GM19455 (cell line): ENCODE results near the gene LIMD2.

Experiments used
- ATAC-seq: cut with Tn5 transposase; IDR thresholded peaks from one replicate; pipeline ENCODE4 v1.9.1; 2021; ENCODE audit not compliant: unreplicated experiment

LIMD2 gene

DNA sequence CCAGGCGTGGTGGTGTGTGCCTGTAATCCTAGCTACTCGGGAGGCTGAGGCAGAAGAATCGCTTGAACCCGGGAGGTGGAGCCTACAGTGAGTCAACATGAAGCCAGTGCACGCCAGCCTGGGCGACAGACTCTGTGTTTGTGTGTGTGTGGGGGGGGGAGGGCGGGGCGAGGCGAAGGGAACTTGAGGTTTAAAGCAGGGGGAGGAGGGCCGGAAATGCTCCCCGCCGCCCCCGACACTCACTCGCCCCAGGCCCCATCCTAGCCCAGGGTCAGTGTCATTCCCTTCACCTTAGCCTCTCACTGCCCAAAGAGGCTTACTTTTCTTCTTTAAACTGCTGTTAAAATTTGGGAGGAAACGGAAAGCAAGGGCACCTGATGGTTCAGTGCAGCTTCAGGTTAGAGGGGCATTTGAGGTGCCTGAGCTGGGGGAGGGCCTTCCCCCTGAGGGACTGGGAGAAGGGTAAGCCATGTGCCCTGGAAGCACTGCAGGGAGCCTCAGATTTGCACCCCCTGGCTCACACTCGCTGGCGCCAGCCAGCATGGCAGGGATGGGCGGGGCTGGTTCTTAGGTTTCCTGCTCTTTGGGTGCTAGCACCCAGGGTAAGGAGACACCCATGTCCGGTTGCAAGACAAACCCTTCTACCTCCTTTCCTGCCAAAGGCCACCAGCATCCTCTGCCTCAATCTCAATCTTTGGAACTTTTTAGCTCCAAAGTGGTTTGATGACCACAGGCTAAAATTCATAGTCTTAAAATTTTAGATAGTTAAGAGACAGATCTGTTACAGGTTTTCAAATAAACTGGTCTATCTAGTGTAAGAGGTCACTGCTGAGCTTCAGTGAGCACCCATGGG lies 2.2 kb upstream of the LIMD2 start:
- no peak for ATAC-seq

DNA sequence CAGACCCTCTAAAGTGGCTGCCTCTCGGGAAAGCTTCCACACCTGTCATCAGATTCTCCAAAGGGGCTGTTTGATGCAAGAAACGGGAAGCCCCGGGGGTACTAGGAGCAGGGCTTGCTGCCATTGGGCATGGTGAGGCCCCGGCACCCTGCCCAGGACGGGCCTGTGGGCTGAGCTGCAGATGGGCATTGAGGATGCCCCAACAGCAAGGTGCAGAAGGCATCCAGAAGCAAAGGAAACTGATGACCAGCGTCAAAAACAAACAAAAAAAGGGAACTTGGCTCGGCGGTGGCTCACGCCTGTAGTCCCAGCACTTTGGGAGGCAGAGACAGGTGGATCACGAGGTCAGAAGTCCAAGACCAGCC lies 1.5 kb upstream of the LIMD2 start:
- ATAC-seq: no peak

DNA sequence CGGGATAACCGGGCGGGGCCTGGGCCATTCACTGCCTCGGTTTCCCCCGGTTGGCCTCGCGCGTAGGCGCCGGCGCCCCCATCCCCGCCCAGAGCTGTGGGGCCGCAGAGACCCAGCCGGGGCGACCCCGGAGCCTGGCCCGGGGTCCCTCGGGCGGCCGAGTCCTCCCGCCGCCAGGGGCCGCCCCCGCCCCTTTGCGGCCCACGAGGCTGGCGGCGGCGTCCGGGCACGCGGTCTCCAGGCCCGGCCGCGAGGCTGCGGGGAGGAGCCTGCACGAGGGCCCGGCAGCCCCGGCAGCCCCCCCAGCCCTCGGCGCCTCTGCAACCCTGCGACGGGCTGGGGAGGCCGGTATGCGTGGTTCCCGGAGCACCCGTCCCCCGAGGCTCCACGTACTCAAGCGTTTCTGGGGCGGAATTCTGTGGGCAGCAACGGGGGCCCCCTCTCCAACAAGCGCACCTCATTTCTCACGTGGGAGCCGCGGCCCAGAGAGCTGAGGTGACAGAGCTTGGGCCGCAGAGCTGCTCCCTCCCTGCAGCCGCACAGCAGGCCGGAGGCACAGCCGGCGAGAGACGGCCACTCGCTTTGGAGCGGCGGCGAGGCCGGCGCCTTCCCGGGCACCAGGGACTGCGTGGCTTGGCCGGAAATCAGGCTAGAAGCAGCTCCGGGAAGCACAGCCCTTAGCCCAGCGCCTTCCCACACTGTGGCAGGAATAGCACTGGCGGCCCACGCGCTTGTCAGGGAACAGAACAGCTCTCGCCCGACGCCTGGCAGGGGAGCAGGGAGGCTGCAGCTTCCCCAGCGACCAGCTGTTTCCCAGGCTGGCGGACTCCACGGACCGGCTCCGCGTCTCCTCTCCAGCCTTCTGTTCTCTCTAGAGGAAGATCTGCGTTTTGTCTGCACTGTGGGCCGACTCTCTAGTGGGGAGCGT lies 867 bp upstream of the LIMD2 start:
- no peak for ATAC-seq

DNA sequence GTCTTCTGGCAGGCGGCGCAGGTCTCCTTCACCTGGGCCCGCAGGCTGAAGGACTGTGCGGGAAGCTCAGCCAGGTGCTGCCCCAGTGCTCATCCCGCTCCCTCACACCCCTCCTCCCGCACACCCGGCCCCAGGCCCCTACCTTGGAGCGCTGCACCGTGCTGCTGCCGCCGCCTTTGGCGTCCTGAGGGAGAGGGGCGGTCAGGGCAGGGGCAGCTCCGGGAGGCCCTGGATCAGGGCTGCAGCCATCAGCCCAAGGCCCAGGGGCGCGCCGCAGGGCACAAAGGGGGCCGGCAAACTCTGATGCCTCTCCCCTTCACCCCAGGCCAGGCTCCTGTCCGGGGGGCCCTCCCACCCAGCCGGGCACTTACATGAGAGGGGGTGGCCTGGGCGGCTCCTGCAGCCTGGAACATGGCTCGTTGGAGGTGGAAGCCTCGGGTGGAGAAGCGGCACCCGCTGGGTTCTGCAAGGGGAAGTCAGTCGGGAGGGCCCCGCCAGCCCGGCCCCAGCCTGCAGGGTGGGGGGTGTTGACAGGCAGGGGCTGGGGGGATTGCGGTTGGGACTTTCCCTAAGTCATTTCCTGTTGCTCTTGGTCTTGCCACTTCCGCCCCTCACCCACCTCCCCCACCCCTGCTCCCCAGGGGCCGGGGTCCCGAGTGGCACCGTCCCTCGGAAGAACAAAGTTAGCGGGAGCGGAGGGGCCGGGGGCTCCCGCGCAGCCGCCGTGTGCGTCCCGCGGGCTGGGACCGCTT lies 863 bp downstream of the LIMD2 start:
- ATAC-seq: peak; percentile 27

DNA sequence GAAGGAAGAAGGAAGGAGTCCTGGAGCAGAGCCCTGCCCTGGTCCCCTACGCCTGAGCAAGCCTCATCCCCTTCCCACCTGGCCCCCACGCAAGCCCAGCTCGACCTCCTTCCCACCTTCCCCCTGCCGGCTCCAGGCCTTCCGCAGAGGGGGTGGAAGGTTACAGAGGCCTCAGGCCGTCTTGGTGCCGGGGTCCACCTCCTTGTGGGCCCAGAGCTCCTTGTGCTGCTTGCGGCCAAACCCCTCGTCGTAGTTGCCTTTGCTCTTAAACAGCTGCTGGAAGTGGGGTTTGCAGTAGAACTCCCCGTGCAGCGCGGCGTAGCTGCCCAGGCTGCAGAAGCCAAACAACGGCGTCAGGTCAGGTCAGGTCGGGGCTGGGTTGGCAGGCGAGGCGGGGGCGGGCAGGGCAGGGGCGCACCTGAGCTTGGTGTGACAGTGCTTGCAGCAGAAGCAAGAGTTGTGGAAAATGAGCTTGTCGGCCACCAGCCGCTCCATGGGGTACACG lies 1.5 kb downstream of the LIMD2 start:
- ATAC-seq: no peak

DNA sequence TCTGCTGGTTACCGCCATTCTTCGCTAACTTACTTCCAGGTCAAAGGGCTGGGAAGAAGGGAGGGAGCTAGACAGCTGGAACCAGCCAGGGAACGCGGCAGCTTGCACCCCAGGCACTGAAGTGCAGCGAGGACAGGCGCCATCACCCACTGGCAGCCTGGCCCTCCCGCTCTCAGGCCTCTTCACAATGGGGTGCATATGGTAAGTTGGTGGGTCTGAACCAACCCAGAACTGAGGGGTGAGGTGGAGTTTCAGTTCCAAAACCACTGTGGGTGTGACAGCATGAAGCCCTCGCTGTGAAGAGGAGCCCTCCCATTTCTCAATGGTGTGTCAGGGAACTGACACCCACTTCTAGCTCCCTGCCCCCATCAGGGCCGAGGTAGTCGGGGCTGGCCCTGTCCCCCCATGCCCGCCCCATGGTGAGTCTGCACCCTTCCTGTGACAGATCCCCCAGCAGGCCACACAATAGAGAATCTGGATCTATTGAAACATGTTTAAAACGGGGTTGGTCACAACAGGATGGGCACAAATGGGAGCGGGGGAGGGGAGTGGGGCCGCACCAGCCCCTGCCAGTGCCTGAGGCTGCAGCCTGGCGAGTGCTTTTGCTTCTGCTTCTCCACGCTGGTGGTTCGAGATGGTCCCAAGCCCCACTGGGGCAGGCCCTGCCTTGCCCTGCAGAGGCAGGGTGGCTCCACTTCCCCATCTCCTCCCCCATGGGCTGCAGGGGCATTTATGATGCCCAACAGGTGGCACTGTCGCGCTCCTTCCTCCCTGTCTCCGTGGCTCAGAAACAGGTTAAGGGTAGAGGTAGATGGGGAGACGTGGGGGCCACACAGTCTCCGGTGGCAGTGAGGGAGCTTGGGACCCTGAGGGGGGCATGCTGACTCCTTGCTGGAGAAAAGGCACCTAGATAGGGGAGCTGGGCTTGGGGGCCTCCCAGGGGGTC lies 2.3 kb downstream of the LIMD2 start:
- ATAC-seq: peak; percentile 29

DNA sequence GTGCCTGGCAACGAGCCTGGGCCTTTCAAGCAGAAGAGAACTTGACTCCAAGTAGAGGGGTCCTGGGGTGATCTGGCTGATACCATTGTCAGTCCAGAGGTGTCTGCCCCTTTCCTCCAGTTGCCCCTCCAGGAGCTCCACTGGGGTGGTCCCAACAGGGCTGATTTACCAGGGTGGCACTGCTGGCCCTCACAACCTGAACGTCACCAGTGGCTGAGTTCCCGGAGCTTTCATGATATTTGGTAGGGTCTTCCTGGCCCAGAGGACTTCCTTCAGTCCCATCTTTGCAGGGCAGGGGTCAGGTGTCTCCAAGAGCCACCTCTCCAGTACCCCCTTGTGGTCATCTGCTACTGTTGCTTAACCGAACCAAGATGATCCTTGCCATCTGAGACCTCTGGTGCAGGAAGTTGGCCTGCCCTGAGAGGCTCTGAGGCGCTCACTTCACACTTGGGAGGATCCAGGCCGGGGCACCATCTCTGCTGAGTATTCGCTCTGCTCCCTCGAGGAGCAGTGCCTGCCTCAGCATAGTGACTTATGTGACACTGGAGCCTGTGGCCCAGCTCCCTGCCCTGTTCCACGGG lies 3.5 kb downstream of the LIMD2 start:
- ATAC-seq: no peak

DNA sequence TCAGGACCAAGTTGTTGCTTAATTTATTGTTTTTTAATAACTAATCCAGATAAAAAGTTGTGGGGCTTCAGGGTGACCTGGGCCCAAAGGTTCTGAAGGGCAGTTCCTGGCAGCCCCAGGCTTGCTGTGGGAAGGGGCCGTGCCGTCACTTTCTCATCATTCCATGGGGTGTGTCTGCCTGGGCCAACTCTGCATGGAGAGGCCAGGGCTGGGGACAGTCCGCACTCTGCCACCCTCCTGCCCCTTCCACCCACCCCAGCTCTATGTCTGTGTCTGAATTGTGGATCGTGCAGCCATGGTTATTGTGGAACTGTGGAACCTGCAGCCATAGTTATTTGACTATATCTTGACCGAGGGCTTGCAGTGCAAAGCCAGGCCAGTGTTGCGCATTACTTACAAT lies 4.0 kb downstream of the LIMD2 start:
- no peak for ATAC-seq

DNA sequence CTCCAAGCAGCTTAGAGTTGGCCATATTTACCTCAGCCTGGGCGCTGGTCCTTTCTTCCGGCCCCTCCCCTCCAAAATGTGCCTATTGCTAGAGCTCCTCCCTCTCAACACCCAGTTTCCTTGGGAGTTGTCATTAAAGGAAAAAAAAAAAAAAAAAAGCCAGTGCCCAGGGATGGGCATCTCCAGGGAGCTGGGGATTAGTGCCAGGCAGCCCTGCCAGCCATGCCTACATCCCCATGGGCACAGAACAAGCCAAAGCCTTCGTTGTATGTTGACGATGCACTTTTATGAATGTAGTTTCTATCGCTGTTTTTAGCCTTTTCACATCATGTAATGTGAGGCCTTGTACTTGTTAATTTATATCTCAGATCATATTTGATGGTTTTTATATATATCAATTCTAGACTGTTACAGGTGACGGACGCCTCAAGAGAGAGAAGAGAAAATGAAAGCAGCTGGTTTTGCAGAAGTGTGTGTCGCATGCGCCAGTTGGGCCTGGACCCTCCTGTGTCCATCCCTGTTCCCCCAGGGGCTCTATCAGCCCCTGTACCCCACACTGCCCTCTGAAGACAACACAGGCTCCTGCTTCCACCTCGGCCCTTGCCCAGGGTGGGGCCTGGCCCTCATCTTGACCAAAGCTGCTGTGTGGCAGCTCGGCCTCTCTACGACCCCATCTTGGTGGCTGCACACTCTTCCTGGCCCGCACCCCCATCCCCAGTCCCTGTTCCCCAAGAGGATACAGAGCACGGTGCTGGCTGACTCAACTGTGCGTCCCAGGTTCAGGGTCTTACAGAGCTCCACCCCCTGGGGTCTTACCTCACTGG lies 4.8 kb downstream of the LIMD2 start:
- ATAC-seq: no peak

DNA sequence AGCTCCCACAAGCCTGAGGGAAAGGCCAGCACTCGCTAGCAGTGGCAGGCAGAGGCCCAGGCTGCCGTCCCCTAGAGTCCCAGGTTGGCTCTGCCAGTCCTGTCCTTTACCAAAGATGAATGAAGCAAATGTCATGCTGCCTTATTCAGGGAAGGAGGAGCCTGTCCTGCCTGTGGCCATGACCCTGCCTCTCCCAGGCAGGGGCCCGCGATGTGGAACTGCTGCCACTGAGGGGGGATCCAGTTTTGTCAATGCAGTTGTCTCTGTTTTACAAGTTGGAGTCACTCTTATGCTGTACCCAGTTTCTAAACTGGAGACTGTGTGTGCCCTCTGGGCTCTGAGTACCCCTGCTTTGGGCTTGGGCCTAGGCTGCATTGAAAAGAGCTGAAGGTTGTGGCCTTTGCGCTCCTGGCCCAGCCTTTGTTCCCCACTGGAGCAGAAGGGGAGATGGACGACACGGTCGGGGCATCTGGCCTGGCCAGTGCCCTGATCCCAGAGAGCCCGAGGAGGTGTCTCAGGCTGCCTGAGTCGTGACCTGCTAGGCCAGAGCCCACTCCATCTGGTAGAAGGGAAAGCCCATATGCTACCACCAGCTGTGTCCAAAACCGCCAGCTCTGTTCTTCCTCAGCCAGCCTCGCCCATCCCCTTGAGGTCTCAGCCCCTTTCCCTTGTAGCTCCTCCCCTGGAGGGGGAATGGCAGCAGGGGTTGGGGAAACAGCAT lies 5.5 kb downstream of the LIMD2 start:
- ATAC-seq: no peak

DNA sequence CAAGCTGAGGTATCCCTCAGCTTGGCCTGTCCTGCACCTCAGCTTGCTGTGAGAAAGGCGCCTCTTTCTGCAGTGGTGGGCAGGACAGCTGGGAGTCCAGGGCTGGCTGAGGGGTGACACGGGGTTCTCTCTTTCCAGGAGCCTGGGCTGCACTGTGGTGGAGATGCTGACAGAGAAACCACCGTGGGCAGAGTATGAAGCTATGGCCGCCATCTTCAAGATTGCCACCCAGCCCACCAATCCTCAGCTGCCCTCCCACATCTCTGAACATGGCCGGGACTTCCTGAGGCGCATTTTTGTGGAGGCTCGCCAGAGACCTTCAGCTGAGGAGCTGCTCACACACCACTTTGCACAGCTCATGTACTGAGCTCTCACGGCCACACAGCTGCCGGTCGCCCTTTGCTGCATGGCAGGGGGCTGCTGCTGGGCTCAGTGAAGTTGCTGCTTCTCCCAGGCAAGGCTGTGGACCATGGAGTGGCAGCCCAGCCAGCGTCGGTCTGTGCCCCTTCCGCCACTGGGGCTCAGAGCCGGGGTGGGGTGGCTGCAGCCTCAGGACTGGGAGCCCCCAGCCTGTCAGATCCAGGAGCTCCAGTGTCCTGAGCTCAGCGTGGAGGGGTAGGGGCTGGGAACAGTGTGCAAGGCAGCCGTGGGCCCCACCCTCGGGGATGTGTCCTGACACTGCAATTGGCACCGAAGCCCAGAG lies 6.4 kb downstream of the LIMD2 start:
- no peak for ATAC-seq

DNA sequence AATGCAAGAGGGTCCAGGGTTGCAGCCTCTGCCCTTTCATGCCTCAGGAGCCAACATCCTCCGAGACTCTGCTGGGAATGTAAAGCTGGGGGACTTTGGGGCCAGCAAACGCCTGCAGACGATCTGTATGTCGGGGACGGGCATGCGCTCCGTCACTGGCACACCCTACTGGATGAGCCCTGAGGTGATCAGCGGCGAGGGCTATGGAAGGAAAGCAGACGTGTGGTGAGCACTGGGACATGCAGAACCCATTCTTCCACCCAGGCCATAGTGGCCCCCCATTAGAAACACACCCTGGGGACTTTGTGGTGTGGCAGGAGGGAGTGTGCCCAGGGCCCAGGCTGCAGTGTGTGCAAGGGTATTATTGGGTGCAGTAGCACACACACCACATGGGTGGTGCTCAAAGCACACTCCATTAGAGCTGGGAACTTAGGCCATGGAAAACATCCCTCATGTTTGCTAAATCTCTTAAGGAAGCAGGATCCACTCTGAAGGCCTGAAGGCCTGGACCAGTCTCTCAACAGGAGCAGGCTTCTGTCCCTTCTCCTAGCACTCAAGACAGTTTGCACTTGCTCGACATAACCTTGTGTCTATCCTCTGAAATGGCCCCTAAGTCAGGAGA lies 7.6 kb downstream of the LIMD2 start:
- no peak for ATAC-seq

DNA sequence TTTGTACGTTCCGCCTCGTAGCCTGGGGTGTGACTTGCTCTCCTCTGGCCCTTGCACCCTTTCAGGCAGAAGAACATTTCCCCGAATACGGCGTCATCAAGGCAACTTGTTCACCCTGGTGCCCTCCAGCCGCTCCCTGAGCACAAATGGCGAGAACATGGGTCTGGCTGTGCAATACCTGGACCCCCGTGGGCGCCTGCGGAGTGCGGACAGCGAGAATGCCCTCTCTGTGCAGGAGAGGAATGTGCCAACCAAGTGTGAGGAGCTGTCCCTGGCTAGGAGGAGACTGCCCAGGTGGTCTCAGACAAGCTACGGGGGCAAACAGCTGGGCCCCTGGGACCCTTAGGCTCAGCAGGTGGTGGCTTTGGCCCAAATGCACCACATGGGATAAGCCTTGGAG lies 10.4 kb downstream of the LIMD2 start:
- no peak for ATAC-seq

DNA sequence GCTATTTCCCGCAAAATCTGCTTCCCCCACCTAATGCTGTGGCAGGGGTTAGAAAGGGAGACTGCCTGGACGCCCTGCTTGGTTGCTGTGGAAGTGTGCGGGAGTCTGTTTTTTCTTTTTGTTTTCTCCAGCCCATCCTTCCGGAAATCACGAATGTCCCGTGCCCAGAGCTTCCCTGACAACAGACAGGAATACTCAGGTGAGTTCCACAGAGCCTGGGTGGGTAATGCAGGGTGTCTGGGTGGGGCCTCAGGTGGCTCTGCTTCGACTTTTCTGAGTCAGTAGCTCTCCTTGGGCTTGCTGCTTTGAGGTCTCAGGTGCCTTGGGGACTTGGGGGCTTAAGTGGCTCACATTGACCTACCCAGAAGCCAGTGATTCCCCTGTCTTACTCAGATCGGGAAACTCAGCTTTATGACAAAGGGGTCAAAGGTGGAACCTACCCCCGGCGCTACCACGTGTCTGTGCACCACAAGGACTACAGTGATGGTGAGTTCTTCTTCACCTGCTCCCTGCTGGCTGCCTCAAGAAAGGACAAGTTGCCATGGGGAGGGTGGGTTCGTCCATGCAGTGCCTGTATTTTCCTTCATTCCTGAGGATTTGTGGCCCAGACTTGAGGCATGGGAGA lies 11.4 kb downstream of the LIMD2 start:
- no peak for ATAC-seq

DNA sequence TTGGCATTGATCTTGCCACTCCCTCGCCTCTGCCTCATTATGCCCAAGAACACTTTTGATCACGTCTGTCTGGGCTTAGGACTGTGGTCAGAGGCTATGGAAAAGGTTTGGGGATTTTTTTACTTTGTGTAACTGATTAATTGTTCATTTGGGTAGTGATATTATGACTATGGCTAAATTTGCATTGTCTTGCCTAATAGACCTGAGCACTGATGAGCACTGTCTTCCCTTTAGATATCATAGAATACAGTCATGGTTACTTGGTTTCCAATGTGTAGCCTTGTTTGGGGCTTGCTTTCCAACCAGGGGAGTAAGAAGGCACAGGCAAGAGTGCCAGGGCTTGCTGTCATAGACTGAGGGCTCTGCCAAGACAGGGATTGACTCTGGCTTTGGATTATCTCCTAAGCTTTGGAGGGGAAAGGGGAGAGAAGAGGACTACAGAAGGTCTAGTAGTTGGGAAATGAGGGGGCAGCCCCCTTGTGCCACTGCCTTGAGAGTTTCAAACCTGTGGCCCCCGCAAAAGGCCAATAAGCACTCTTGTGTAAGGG lies 13.7 kb downstream of the LIMD2 start:
- no peak for ATAC-seq

DNA sequence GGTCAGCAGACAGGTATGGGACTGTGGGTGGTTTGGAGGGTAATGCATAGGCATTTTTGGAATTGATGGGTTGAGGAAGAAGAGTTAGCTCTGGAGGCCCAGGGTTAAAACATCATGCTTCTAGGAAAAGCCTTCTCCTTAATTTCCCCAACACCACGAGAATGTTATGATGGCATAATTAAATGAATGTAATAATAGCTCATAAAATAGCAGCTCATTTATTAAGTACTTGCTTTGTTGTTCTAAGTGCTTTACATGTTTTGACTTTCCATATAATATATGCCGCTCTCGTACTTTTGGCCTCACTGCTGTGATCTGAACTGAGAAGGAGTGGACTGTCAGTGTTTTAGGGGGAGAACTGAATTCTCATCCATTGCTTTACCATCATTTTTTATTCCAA lies 14.3 kb downstream of the LIMD2 start:
- ATAC-seq: no peak
